ENCODE results near the gene EXOC3L1. TPM values are rescaled to one million over a fixed set of nuclear protein-coding genes. Genes with fewer than 3 reads are reported as not detected.

EXOC3L1 gene
- total and polyA plus RNA-seq, 2 of the 13 experiments (the other 11 are each of a cell fraction or from before 2014, with no cell fraction given) = 0.12 TPM; not detected in 1

DNA sequence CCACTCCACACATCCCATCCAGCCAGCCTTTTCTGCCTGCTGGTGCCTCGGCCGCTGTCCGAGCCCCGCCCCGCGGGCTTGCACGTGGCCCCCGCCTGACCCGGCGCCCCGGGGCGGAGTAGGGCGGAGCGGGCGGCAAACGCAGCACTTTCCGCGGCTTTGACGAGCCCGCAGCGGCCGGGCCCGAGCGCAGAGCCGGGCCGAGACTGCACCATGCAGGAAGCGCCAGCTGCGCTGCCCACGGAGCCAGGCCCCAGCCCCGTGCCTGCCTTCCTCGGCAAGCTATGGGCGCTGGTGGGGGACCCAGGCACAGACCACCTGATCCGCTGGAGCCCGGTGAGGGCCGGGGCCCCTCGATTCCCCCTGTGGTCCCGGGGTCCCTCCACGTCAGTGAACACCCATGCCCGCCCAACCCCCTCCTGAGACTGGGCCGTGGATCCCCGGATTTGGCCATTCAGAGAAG lies 25.3 kb downstream of the EXOC3L1 start, which contains the start of gene HSF4 (continued):
- TF ChIP-seq NR0B2 (CRISPR knock-in tag; IDR thresholded peaks at IDR 0.05) = peak; percentile 96
- peak; percentile 74; the same call in 1 of the 2 replicates for TF ChIP-seq SIN3A (IDR thresholded peaks at IDR 0.05; ENCODE audit: borderline replicate concordance, low read depth, low read length)
- no peak for TF ChIP-seq MIER3 (CRISPR knock-in tag; IDR thresholded peaks at IDR 0.05; ENCODE audit: borderline replicate concordance)
- peak; percentile 90 for TF ChIP-seq STAT5B (CRISPR knock-in tag; IDR thresholded peaks at IDR 0.05)
- TF ChIP-seq MEF2D (CRISPR knock-in tag; IDR thresholded peaks at IDR 0.05) = no peak
- TF ChIP-seq ETS1 (CRISPR knock-in tag; IDR thresholded peaks at IDR 0.05) = no peak
- peak; percentile 26; the same call in 1 of the 2 replicates for TF ChIP-seq JUND (CRISPR knock-in tag; IDR thresholded peaks at IDR 0.05)
- TF ChIP-seq ZNF75D (CRISPR knock-in tag; IDR thresholded peaks at IDR 0.05; ENCODE audit: borderline replicate concordance) = no peak
- TF ChIP-seq BCL6 (CRISPR knock-in tag; IDR thresholded peaks at IDR 0.05) = peak; percentile 97
- TF ChIP-seq ZNF652 (CRISPR knock-in tag; IDR thresholded peaks at IDR 0.05; ENCODE audit: borderline replicate concordance, low read depth) = no peak
- no peak for TF ChIP-seq KAT2B (IDR thresholded peaks at IDR 0.05; ENCODE audit: borderline replicate concordance, low read depth, low read length)
- TF ChIP-seq FOXA1 (IDR thresholded peaks at IDR 0.05) = no peak
- TF ChIP-seq FOXA1 (CRISPR knock-in tag; IDR thresholded peaks at IDR 0.05) = peak; percentile 29; the same call in 1 of the 2 replicates
- TF ChIP-seq NAIF1 (CRISPR knock-in tag; IDR thresholded peaks at IDR 0.05; ENCODE audit: borderline replicate concordance) = no peak
- TF ChIP-seq ZNF296 (CRISPR knock-in tag; conservative IDR thresholded peaks at IDR 0.05) = no peak
- peak; percentile 87 for TF ChIP-seq ZSCAN25 (CRISPR knock-in tag; IDR thresholded peaks at IDR 0.05)
- peak; percentile 64; the same call in 1 of the 2 replicates for TF ChIP-seq ETV5 (CRISPR knock-in tag; IDR thresholded peaks at IDR 0.05; ENCODE audit: borderline replicate concordance)
- TF ChIP-seq, protein P1, sequence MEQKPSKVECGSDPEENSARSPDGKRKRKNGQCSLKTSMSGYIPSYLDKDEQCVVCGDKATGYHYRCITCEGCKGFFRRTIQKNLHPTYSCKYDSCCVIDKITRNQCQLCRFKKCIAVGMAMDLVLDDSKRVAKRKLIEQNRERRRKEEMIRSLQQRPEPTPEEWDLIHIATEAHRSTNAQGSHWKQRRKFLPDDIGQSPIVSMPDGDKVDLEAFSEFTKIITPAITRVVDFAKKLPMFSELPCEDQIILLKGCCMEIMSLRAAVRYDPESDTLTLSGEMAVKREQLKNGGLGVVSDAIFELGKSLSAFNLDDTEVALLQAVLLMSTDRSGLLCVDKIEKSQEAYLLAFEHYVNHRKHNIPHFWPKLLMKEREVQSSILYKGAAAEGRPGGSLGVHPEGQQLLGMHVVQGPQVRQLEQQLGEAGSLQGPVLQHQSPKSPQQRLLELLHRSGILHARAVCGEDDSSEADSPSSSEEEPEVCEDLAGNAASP (CRISPR knock-in tag; IDR thresholded peaks at IDR 0.05; ENCODE audit: borderline replicate concordance) = peak; percentile 86
- TF ChIP-seq, protein P2, sequence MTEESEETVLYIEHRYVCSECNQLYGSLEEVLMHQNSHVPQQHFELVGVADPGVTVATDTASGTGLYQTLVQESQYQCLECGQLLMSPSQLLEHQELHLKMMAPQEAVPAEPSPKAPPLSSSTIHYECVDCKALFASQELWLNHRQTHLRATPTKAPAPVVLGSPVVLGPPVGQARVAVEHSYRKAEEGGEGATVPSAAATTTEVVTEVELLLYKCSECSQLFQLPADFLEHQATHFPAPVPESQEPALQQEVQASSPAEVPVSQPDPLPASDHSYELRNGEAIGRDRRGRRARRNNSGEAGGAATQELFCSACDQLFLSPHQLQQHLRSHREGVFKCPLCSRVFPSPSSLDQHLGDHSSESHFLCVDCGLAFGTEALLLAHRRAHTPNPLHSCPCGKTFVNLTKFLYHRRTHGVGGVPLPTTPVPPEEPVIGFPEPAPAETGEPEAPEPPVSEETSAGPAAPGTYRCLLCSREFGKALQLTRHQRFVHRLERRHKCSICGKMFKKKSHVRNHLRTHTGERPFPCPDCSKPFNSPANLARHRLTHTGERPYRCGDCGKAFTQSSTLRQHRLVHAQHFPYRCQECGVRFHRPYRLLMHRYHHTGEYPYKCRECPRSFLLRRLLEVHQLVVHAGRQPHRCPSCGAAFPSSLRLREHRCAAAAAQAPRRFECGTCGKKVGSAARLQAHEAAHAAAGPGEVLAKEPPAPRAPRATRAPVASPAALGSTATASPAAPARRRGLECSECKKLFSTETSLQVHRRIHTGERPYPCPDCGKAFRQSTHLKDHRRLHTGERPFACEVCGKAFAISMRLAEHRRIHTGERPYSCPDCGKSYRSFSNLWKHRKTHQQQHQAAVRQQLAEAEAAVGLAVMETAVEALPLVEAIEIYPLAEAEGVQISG (CRISPR knock-in tag; IDR thresholded peaks at IDR 0.05) = peak; percentile 89
- TF ChIP-seq XBP1 (CRISPR knock-in tag; IDR thresholded peaks at IDR 0.05) = no peak
- TF ChIP-seq, protein P3, sequence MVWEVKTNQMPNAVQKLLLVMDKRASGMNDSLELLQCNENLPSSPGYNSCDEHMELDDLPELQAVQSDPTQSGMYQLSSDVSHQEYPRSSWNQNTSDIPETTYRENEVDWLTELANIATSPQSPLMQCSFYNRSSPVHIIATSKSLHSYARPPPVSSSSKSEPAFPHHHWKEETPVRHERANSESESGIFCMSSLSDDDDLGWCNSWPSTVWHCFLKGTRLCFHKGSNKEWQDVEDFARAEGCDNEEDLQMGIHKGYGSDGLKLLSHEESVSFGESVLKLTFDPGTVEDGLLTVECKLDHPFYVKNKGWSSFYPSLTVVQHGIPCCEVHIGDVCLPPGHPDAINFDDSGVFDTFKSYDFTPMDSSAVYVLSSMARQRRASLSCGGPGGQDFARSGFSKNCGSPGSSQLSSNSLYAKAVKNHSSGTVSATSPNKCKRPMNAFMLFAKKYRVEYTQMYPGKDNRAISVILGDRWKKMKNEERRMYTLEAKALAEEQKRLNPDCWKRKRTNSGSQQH (CRISPR knock-in tag; IDR thresholded peaks at IDR 0.05; ENCODE audit: low read depth) = 0 out of 2 replicates have a peak, but pooled peaks have one; percentile 64
- TF ChIP-seq NFYC (CRISPR knock-in tag; IDR thresholded peaks at IDR 0.05) = peak; percentile 42
- no peak for TF ChIP-seq THYN1 (CRISPR knock-in tag; IDR thresholded peaks at IDR 0.05; ENCODE audit: borderline replicate concordance, low read depth)
- TF ChIP-seq ZMYM4 (CRISPR knock-in tag; IDR thresholded peaks at IDR 0.05) = peak; percentile 59; the same call in 1 of the 2 replicates
- TF ChIP-seq HDAC2 (CRISPR knock-in tag; IDR thresholded peaks at IDR 0.05) = peak; percentile 70

Data from HepG2 (cell line).